Uterus (tissue), 2 donors: Measurements from ENCODE around the gene NPAT.

Experiments used
- CTCF ChIP-seq, 4 experiments: fragments of 200-600 bp in 2 of 4; fragments of 450-650 bp in 2 of 4; sonication (generic) in 2 of 4; IDR thresholded peaks; one replicate each; pipeline ENCODE4 v1.5.1; 2016 to 2019; ENCODE audit warnings: antibody characterized with exemption in 4 of 4, mild to moderate bottlenecking in 2 of 4, moderate library complexity in 1 of 4
- POLR2A ChIP-seq, 2 donors: fragments of 450-650 bp; IDR thresholded peaks; one replicate each; pipeline ENCODE4 v1.6.1; 2016; ENCODE audit warnings: antibody characterized with exemption in 2 of 2, mild to moderate bottlenecking in 1 of 2, moderate library complexity in 1 of 2

GRCh38 chr11:108112057-108112456, 110.4 kb downstream of the NPAT start:
- TF ChIP-seq CTCF (IDR thresholded peaks at IDR 0.05) (no peak), POLR2A (IDR thresholded peaks at IDR 0.05) (no peak)
